ENCODE data around the gene MKNK2. TPM values are rescaled to one million over a fixed set of nuclear protein-coding genes. Genes with fewer than 3 reads are reported as not detected.

MKNK2 gene
- polyA plus RNA-seq, 4 donors: 41.2 to 82.1 (median 62.1) TPM

DNA sequence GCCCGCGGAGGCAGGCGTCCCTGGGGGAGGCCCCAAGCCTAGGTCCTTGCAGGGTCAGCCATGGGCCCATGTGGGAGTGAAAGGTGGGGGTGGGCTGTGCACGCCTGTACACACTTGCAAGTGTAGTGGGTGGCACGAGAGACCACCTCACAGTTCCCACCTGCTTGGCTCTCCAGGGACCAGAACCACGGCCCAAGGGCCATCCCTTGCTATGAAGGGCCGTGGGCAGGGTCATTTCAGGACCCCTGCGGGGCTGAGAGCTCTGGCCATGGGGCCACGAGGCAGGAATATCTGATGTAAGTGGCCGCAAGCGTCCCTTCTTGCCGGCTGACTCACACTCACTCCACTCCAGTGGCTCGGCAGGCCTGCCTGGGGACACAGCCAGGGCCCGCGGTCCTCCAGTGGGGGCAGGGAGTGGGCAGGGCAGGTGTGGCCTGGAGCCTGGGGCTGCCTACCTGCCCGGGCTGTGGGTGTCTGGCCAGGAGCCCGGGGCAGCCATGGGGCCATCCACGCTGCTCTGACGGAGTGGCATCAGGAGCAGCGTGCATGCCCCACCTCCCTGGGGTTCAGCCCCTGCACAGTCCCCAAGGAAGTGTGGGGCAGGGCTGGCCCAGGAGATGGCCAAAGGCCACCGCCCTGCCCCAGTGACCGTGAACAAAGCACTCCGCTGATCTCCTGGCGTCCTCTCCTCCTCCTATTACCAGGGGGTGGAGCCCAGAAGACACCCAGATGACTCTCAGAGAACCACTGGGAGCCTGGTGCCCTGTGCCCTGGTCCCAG lies 8.6 kb upstream of the MKNK2 start:
- no peak for DNase-seq (ENCODE audit: low read depth in 4 of 4, low spot score in 3 of 4)

DNA sequence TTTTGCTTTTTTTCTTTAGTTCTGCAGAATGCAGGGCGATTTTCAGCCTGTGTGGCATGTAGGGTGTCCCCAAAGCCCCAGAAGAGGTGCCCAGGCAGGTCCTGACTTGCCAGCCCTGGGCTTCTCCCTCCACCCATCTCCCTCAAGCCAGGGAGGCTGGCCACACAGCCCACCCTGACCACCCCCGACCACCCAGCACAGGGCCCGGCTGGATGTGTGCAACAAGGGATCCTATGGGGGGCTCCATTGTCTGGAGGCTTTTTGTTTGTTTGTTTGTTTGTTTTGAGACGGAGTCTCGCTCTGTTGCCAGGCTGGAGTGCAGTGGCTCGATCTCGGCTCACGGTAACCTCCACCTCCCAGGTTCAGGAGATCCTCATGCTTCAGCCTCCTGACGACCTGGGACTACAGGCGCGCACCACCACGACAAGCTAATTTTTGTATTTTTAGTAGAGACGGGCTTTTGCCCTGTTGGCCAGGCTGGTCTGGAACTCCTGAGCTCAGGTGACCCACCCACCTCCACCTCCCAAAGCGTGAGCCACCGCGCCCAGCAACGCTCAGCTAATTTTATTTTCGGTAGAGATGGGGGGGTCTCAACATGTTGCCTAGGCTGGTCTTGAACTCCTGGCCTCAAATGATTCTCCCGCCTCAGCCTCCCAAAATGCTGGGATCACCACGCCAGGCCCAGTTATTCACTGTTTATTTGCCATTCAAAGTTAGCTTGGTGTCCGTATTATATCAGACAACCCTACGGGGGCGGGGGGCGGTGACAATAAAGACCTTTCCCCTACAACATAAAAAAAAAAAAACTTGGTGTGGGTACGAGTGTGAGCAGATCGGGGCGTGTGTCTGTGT lies 7.8 kb upstream of the MKNK2 start:
- DNase-seq (ENCODE audit: low read depth in 4 of 4, low spot score in 3 of 4): no peak

DNA sequence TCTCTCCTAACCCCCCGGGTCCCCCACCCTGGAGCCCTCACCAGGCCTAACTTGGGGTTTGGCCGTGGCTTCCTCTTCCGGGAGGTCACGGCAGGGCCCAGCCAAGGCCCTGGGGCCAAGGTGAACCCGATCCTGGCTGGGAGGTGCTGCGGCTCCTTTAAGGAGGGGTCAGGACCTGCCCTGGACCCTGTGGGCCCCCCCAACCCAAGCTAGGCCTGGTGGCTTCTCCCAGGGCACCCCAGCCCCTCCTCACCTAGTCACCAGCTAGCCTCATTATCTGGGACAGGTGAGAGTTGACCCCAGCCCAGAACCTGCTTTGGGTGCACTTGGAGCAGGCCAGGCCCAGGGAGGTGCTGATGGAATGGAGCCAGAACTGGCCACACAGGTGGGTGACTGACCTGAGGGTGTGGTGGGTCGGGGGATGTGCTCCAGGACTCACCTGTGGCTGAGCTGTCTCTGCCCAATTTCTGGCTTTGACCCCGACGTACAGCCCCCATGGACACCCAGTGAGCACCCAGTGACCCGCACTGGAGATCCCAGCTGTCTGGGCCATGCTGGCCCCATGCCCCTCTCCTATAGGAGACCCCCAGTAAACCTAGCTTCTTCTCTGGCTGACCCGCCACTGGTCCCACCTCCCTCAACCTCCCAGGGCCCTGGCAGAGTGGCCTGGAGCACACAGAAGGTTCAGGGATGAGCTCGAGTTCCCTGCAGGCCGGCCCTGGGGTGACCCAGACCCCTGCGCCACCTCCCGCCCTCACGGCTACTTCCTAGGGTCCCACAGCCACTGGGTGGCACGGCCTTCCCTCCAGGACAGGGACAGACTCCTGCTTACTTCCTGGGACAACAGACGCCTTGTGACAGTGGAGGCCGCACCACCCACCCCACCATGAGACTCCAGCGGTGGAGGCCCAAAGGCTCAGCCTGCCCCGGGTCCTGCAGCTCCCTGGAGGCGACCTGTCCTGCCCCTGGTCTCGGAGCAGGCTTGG lies 6.7 kb upstream of the MKNK2 start:
- no peak for DNase-seq (ENCODE audit: low read depth in 4 of 4, low spot score in 3 of 4)

DNA sequence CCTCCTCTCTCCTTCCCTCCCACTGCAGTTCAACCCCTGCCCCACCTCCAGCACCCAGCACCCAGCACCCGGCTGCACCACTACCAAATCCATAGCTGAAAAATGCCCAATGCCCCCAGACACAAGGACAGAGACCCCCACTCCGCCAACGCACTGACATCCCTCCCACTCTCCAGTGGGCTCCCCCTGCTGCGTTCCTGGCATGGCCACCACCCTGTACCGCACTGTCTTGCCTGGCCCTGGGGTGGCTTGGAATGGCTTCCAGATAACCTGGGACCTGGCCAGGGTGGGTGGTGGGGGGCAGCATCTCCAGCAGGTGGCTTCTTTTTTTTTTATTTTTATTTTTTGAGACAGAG lies 5.8 kb upstream of the MKNK2 start:
- DNase-seq (ENCODE audit: low read depth in 4 of 4, low spot score in 3 of 4): no peak

DNA sequence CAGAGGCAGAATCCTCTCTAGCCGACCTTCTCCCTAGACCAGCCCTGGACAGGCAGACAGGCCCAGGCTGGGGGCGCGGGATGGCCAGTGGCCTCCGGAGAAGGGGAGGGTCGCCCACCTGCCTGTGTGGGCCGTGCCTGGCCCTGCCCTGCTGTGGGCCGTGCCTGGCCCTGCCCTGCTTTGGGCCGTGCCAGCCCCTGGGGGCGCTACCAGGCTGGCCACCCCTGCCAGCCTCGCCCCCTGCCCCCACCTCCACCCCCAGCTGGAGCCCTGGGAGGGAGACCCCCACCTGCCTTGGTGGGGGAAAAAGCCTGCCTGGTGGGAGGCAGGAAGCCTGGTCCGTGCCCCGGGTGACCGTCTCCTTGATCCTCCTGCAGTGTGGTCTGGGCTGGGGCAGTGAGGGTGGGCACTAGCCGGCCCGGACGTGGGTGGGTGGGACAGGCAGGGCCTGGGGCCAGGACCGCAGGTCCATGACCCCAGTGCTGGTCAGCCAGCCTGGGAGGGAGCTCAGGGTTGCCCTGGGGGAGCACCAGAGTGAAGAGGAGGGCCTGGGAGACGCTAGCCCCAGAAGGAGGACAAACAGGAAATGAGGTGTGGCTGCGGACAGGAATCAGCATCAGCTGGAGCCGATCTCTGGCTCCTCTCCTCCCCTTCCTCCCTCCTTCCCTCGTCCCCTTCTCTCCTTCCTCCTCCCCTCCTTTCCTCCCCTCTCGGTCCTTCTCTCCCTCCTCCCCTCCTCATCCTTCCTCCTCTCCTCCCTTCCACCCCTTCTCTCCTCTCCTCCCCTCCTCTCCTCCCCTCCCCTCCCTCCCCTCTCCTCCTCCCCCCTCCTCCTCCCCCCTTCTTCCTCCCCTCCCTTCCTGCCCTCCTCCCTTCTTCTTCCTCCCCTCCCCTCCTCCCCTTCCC lies 5.1 kb upstream of the MKNK2 start:
- no peak for DNase-seq (ENCODE audit: low read depth in 4 of 4, low spot score in 3 of 4)

DNA sequence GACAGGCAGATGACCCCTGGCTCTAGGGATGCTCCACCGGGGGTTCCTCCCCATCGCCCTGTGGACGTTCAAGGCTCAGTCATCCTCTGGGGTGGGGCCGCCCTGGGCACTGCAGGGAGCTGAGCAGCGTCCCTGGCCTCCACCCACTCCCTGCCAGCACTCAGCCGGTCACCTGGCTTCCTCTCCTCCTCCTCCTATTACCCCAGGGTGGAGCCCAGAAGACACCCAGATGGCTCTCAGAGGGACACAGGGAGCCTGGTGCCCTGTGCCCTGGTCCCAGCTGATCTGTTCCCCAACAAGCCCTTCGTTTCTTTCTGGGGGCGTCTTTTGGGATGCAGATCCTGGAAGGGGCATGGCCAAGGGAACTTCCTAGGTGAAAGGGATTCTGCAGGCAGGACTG lies 3.7 kb upstream of the MKNK2 start:
- no peak for DNase-seq (ENCODE audit: low read depth in 4 of 4, low spot score in 3 of 4)

DNA sequence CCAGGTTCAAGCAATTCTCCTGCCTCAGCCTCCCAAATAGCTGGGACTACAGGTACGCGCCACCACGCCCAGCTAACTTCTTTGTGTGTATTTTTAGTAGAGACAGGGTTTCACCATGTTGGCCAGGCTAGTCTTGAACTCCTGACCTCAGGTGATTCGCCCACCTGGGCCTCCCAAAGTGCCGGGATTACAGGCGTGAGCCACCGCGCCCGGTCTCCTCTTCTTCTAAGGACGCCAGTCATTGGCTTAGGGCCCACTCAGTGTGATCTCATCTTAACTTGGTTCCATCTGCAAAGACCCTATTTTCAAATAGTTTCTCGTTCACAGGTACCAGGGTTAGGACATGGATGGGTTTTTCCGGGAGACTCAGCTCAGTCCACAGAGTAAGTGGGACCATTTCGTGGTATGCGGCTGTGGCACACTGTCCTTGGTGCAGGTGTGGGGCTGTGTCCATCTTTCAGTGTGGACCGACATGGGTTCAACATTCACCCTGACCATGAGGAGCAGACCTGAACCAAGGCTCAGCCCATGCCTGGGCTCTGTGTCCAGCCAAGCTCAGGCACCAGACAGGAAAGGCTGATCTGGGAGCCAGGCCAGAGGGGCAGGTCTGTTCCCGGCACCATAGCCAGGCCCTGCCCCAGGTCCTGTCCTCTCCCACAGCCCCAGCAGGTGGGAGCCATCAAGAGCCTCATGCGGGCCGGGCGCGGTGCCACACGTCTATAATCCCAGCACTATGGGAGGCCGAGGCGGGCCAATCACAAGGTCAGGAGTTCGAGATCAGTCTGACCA lies 2.8 kb upstream of the MKNK2 start:
- DNase-seq (ENCODE audit: low read depth in 4 of 4, low spot score in 3 of 4): no peak

DNA sequence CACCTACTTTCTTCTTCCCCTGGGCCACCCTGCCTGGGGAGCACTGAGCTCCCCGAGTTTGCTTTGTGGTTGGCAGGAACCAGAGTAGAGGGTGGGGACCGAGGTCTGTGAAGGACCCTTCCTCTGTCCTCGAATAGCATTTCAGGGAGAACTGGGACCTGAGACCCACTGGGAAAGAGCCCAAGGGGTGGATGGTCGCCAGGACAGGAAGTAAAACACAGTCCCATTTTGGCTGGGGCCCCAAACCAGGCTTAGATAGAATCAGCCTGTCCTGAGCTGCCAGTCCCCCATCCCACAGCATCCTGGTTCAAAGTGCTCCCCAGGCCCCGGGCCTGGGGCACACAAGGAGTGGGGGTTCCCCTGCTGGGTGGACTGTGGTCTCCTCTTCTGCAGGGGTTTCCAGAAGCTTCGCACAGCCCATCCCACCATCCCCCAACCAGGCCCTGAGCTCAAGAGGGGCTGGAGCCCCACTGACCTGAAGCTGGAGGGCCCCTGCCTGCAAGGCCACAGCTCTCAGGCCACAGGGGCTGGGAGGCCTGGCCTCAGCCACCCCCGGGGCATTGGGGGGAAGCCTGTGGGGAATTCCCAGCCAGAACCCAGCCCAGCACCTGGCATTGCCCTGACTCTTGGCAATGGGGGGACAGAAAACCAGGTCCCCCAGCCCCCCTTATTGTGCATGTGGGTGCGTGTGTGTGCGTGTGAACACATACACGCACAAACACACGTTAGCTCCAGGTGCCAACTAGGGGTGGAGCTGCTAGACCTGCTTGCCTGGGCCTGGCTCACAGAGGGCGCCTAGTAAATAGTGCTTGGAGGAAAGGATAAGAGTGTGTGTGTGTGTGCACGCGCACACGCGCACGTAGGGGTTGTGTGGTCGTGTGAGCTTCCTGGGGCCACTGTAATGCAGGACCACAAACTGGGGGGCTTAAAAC lies 995 bp upstream of the MKNK2 start:
- no peak for DNase-seq (ENCODE audit: low read depth in 4 of 4, low spot score in 3 of 4)

DNA sequence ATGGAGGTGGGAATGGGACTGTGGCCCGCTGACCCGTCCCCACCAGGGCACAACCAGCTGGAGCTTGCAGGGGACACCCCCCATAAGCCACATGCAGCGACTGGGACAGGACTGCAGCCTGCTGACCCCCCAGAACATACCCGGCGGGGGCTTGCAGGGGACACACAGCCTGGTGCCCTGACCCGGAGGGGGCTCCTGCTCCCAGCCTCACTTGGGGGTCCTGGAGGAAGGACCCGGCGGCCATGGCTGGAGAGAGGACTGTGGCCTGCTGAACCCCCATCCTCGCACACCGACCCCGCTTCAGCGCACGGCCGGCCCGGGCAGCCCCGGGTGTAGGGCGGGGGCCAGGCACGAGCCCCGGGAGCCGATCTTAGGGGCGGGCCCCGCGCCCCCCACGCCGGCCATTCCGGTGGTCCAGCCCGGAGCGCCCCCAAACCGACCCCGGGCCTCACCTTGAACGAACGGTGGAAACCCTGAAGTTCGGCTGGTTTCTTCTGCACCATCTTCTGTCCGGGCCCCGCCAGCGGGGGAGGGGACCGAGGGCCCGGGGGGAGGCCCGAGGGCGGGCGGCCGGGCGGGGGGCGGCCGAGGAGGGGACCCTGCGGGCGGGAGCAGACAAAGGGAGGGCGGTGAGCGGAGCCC lies 574 bp downstream of the MKNK2 start:
- DNase-seq (ENCODE audit: low read depth in 4 of 4, low spot score in 3 of 4): no peak

DNA sequence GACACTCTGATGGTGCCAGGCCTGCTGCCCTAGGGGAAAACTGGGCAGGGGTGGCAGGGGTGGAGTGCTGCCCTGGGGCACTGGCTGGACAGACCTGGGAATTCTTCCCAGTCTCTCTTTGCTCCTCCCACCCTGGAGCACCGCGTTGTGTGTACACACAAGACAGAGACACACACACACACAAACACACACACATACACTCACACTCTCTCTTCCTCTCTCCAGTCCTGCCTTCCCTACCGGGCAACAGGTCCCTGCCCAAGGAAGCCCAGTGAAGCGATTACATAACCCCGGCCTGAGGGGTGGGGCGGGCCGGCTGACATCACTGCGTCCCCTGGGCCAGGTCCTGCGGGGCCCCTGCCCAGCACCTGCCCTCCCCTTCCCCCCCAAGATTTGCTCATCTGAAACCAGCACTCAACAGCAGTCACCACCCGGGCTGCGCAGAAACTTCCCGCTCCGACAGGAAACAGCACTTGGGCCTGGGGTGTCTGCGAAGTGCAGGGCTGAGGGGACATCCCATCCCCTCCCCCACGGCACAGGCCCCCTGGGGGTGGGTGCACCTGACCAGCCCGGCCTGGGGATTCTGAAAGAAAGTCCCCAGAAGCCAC lies 1.2 kb downstream of the MKNK2 start:
- no peak for DNase-seq (ENCODE audit: low read depth in 4 of 4, low spot score in 3 of 4)

DNA sequence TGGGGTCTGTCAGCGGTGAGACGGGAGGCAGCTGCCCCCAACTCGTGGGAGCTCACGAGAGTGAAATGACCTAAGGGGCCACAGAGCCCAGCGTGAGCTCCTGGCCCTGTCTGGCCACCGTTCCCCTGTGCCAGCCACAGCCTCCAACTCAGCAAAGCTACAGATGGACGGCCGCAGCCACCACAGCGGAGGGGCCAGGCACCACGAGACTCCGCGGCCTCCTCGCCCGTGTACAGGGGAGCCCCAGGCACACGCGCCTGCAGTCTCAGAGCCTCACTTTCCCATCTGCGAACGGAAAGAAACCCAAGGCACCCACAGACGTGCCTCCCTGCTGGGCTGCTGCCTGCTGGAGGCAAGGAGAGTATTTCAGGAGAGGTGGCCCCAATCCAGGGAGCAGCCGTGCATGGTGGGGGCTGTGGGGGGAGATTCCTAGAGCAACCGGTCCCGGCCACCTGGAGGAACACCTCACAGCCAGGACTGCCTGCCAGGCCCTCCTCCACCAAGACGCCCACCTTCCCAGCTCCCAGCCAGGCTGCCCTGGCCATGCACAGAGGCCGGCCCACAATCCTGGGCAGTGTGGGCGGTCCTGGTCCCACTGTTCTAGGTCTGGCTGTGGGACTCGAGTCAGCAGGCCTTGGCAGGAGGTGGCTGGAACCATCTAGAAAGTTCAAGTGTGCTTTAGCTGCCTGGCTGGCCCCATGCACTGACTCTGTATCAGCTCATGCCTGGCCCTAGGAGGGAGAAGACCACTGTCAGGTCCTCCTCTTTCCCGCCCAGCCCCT lies 1.9 kb downstream of the MKNK2 start:
- DNase-seq (ENCODE audit: low read depth in 4 of 4, low spot score in 3 of 4): no peak

DNA sequence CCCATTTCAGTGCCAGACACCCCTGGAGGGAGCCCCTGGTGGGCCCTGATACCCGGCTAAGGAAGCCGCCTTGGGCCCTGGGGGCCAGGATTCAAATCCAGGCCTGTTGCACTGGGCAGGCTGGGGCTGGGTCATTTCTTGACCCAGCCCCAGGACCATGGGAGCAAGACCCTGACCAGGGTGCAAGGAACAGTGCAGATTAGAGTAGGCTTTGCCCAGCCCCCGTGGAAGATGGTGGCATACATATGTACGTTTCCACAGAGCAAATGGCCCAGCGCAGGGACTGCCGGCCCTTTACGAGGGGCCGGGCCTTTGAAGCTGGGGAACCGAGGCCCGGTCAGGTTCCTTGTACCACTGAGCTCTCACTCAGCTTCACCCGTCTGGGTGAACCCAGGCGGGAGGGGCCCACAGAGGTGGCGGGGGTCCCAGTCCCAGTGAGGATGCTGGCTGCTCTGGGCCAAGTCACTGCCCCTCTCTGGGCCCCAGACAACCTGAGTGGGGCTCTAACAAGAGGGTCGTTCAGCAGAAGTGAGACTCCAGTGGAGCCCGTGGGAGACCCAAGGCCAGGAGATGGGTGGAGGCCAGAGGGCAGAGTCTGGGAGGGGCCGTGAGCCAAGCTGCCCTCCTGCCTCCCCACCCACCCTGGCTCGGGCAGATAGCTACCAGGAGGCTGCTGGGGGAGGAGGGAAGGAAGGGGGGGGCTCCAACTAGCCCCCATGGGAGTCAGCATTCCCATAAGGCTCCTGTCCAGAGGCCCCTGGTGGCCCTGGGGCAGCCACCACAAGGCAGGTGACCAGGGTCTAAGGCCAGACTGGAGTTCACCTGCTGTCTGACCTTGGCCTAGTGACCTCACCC lies 2.7 kb downstream of the MKNK2 start:
- DNase-seq (ENCODE audit: low read depth in 4 of 4, low spot score in 3 of 4): no peak

DNA sequence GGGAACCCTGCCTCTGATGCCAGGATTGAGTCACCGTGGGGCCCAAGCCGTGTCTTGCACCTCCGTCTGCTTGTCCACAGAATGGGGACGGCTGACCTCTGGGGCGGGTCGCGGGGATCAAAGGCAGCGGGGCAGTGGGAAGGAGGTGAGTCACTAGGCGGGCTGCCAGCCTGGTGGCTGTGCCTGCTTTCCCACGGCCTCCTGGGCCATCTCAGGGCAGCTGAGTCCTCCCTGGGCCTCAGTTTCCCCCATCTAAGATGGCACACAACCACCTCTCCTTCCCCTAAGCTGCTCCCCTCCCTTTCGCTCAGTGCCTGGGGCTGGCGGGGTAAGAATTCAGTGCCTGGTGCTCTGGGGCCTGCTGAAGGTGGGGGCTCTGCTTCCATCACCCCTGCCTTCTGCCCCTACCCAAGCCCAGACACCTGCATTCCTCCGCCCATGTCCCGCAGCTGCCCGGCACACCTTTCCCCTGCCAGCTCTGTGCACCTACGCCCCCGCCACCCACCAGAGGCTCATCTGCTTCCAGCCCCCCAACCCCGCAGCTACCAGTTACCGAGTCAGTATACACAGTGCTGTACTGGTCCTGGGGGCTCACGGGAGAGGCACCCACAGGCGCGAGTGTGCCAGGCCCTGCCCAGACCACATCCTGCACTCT lies 3.5 kb downstream of the MKNK2 start:
- no peak for DNase-seq (ENCODE audit: low read depth in 4 of 4, low spot score in 3 of 4)

DNA sequence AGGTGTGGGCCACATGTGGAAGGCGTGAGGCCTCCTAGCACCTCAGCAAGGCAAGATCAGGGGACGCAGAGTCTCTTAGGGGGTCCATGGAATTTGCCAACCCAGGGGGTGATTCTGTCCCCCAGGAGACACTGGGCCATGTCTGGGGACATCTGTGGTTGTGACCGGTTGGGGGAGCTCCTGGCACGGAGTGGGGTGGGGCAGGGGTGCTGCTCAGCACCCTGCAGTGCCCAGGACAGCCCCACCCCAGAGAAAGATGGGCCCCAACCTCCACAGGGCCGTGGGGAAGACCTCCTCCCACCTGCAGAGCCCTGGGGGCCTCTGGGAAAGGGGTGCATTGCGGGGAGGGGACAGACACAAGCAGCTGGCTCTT lies 4.0 kb downstream of the MKNK2 start:
- no peak for DNase-seq (ENCODE audit: low read depth in 4 of 4, low spot score in 3 of 4)
